Erythroblast (primary cell): Measurements from ENCODE around the gene RND1.

Source experiments
- GATA1 ChIP-seq: IDR thresholded peaks from 2 replicates; pipeline ENCODE4 v1.6.1; 2011; ENCODE audit warnings: low read depth, mild to moderate bottlenecking, control low read depth, low read length, moderate library complexity
- POLR2A ChIP-seq: IDR thresholded peaks from 2 replicates; pipeline ENCODE4 v1.6.1; 2011; ENCODE audit warnings: mild to moderate bottlenecking, low read length

- no peak for TF ChIP-seq POLR2A
- TF ChIP-seq GATA1 = no peak
These were observed 16.6 kb upstream of the RND1 start for GRCh38 chr12:48882315-48882687.
